Measurements from ENCODE around the gene PCGF1. TPM values are rescaled to one million over a fixed set of nuclear protein-coding genes. Genes with fewer than 3 reads are reported as not detected.
A peak's percentile ranks its signal among the peaks of the same experiment; 100 is the strongest.

PCGF1 gene
- total and polyA plus RNA-seq, 2 of the 13 experiments (the other 11 are each of a cell fraction or from before 2014, with no cell fraction given): 20.4 to 22.6 TPM

- peak; percentile 10; the same call in 1 of the 2 replicates for TF ChIP-seq E2F1 (CRISPR knock-in tag; IDR thresholded peaks at IDR 0.05)
- peak; percentile 34 for TF ChIP-seq SAP130 (CRISPR knock-in tag; IDR thresholded peaks at IDR 0.05; ENCODE audit: low read depth)
- TF ChIP-seq ZNF556 (CRISPR knock-in tag; IDR thresholded peaks at IDR 0.05; ENCODE audit: borderline replicate concordance): no peak; the same call in 1 of the 2 replicates
- peak; percentile 89; the same call in 1 of the 2 replicates for TF ChIP-seq ZBTB10 (CRISPR knock-in tag; IDR thresholded peaks at IDR 0.05; ENCODE audit: borderline replicate concordance)
- no peak; the same call in 1 of the 2 replicates for TF ChIP-seq ZBTB46 (CRISPR knock-in tag; IDR thresholded peaks at IDR 0.05; ENCODE audit: borderline replicate concordance)
- TF ChIP-seq ZNF549 (CRISPR knock-in tag; IDR thresholded peaks at IDR 0.05): peak; percentile 19; the same call in 1 of the 2 replicates
- peak; percentile 34 for TF ChIP-seq ZNF781 (CRISPR knock-in tag; IDR thresholded peaks at IDR 0.05; ENCODE audit: borderline replicate concordance, not compliant biosample characterization)
- TF ChIP-seq ZMAT5 (CRISPR knock-in tag; IDR thresholded peaks at IDR 0.05; ENCODE audit: borderline replicate concordance, low read depth): no peak
- no peak for TF ChIP-seq SP5 (CRISPR knock-in tag; IDR thresholded peaks at IDR 0.05; ENCODE audit: borderline replicate concordance, low read depth)
- TF ChIP-seq PRDM10 (CRISPR knock-in tag; IDR thresholded peaks at IDR 0.05; ENCODE audit: low read depth): no peak; the same call in 1 of the 2 replicates
- TF ChIP-seq ZBTB1 (CRISPR knock-in tag; IDR thresholded peaks at IDR 0.05; ENCODE audit: borderline replicate concordance): no peak
- peak; percentile 37; the same call in 1 of the 2 replicates for TF ChIP-seq POGZ (CRISPR knock-in tag; IDR thresholded peaks at IDR 0.05)
- TF ChIP-seq ETV5 (CRISPR knock-in tag; IDR thresholded peaks at IDR 0.05; ENCODE audit: borderline replicate concordance): peak; percentile 87
- TF ChIP-seq NR2F2 (IDR thresholded peaks at IDR 0.05; ENCODE audit: borderline replicate concordance, low read depth): no peak
- TF ChIP-seq CTCF (CRISPR knock-in tag; IDR thresholded peaks at IDR 0.05): peak; percentile 96
Observed at GRCh38 chr2:74502720-74503505, 4.6 kb downstream of the PCGF1 start (continued).
